ENCODE results near the gene ERFL. TPM values are rescaled to one million over a fixed set of nuclear protein-coding genes. Genes with fewer than 3 reads are reported as not detected.

The ERFL gene
- total RNA-seq, 4 donors from 2014 or later: 0.94 to 1.7 (median 1.7) TPM; not detected in 1

GRCh38 chr19:41936416-41936850 lies 8.2 kb upstream of the ERFL start:
- TF ChIP-seq POLR2A (IDR thresholded peaks at IDR 0.05) (no peak), CTCF (IDR thresholded peaks at IDR 0.05) (no peak)
- Histone ChIP-seq H3K27me3 (peaks cover 0 to 25% of the 10 kb centered on the region in 2 donors), H3K27ac (no peak overlapping the region)

GRCh38 chr19:41935760-41936415 lies 7.6 kb upstream of the ERFL start:
- no peak for DNase-seq
- peaks cover 0 to 29% of the 10 kb centered on the region in 2 donors for H3K27me3 ChIP-seq
- TF ChIP-seq POLR2A (IDR thresholded peaks at IDR 0.05) (no peak), CTCF (IDR thresholded peaks at IDR 0.05) (no peak)
- H3K27ac ChIP-seq: no peak overlapping the region
- no peaks in the 10 kb centered on the region for H3K9me3 ChIP-seq
- H3K36me3 ChIP-seq: no peaks in the 10 kb centered on the region
- H3K4me1 ChIP-seq: peaks cover 0 to 27% (median 7%) of the 10 kb centered on the region in 4 donors
- no peak overlapping the region for H3K4me3 ChIP-seq

More at GRCh38 chr19:41936416-41936850, 8.2 kb upstream of the ERFL start:
- Histone ChIP-seq H3K4me1 (peaks cover 0 to 32% (median 12%) of the 10 kb centered on the region in 4 donors), H3K36me3 (no peaks in the 10 kb centered on the region), H3K9me3 (no peaks in the 10 kb centered on the region), H3K4me3 (no peak overlapping the region)
- no peak for DNase-seq

- TF ChIP-seq CTCF (IDR thresholded peaks at IDR 0.05) (peak; percentile 67 to 89 (median 80)), POLR2A (IDR thresholded peaks at IDR 0.05) (no peak)
Observed at GRCh38 chr19:41934849-41935374, 6.7 kb upstream of the ERFL start.

GRCh38 chr19:41933693-41934426 lies 5.6 kb upstream of the ERFL start:
- Histone ChIP-seq H3K4me1 (peaks cover 0 to 23% (median 13%) of the 10 kb centered on the region in 4 donors), H3K27ac (no peak overlapping the region), H3K27me3 (peaks cover 0 to 24% of the 10 kb centered on the region in 2 donors), H3K4me3 (no peak overlapping the region), H3K9me3 (no peaks in the 10 kb centered on the region), H3K36me3 (no peaks in the 10 kb centered on the region)
- no peak for TF ChIP-seq CTCF (IDR thresholded peaks at IDR 0.05)
- TF ChIP-seq POLR2A (IDR thresholded peaks at IDR 0.05): no peak
- no peak for DNase-seq

More at GRCh38 chr19:41934849-41935374, 6.7 kb upstream of the ERFL start:
- Histone ChIP-seq H3K9me3 (no peaks in the 10 kb centered on the region), H3K4me3 (no peak overlapping the region), H3K36me3 (no peaks in the 10 kb centered on the region), H3K4me1 (peaks cover 0 to 17% (median 6%) of the 10 kb centered on the region in 4 donors), H3K27me3 (peaks cover 0 to 21% of the 10 kb centered on the region in 2 donors), H3K27ac (no peak overlapping the region)
- DNase-seq: peak; percentile 78 to 90 (median 85)

- Histone ChIP-seq H3K9me3 (no peaks in the 10 kb centered on the region), H3K27me3 (peaks cover 0 to 26% of the 10 kb centered on the region in 2 donors), H3K4me3 (no peak overlapping the region), H3K36me3 (no peaks in the 10 kb centered on the region), H3K4me1 (peaks cover 0 to 34% (median 15%) of the 10 kb centered on the region in 4 donors), H3K27ac (no peak overlapping the region)
- TF ChIP-seq POLR2A (IDR thresholded peaks at IDR 0.05) (no peak), CTCF (IDR thresholded peaks at IDR 0.05) (no peak)
- DNase-seq: no peak
Observed at GRCh38 chr19:41932720-41933332, 4.6 kb upstream of the ERFL start.

All from Peyer's patch (tissue), 4 donors.